Measurements from ENCODE around the gene DENR. TPM values are rescaled to one million over a fixed set of nuclear protein-coding genes. Genes with fewer than 3 reads are reported as not detected.
"Not testable (repeated sequence)": the region's sequence is repeated elsewhere in the genome, so short reads cannot be mapped to it uniquely, and the experiment has no call there.

Gene DENR
- total RNA-seq, 1 donor from 2014 or later, result 62.4 TPM

- Histone ChIP-seq H3K27me3 (ENCODE audit: control insufficient read depth, insufficient read depth, low read length) (no peaks in the 10 kb centered on the region), H3K36me3 (ENCODE audit: control insufficient read depth, insufficient read depth, low read length) (no peaks in the 10 kb centered on the region), H3K4me3 (ENCODE audit: low read depth, low read length) (no peak overlapping the region)
- TF ChIP-seq CTCF (IDR thresholded peaks at IDR 0.05; ENCODE audit: insufficient read depth, low read length, poor library complexity, severe bottlenecking), result no peak
- DNase-seq (ENCODE audit: low read depth), result no peak
Observed at GRCh38 chr12:122740351-122740750, 12.3 kb upstream of the DENR start.

- no peaks in the 10 kb centered on the region for H3K27me3 ChIP-seq (ENCODE audit: control insufficient read depth, insufficient read depth, low read length)
- TF ChIP-seq CTCF (IDR thresholded peaks at IDR 0.05; ENCODE audit: insufficient read depth, low read length, poor library complexity, severe bottlenecking), result no peak
- H3K36me3 ChIP-seq (ENCODE audit: control insufficient read depth, insufficient read depth, low read length), result no peaks in the 10 kb centered on the region
- no peak for DNase-seq (ENCODE audit: low read depth)
- H3K4me3 ChIP-seq (ENCODE audit: low read depth, low read length), result no peak overlapping the region
Observed at GRCh38 chr12:122743895-122744525, 8.6 kb upstream of the DENR start.

GRCh38 chr12:122747224-122748135, 5.1 kb upstream of the DENR start:
- DNase-seq (ENCODE audit: low read depth), result no peak

GRCh38 chr12:122749569-122750332, 2.9 kb upstream of the DENR start:
- no peak for DNase-seq (ENCODE audit: low read depth)
- no peak for TF ChIP-seq CTCF (IDR thresholded peaks at IDR 0.05; ENCODE audit: insufficient read depth, low read length, poor library complexity, severe bottlenecking)
- Histone ChIP-seq H3K4me3 (ENCODE audit: low read depth, low read length) (no peak overlapping the region), H3K27me3 (ENCODE audit: control insufficient read depth, insufficient read depth, low read length) (no peaks in the 10 kb centered on the region), H3K36me3 (ENCODE audit: control insufficient read depth, insufficient read depth, low read length) (no peaks in the 10 kb centered on the region)

More at GRCh38 chr12:122747224-122748135, 5.1 kb upstream of the DENR start:
- TF ChIP-seq CTCF (IDR thresholded peaks at IDR 0.05; ENCODE audit: insufficient read depth, low read length, poor library complexity, severe bottlenecking), result no peak
- Histone ChIP-seq H3K36me3 (ENCODE audit: control insufficient read depth, insufficient read depth, low read length) (no peaks in the 10 kb centered on the region), H3K27me3 (ENCODE audit: control insufficient read depth, insufficient read depth, low read length) (no peaks in the 10 kb centered on the region), H3K4me3 (ENCODE audit: low read depth, low read length) (no peak overlapping the region)

- not testable (repeated sequence) for H3K27me3 ChIP-seq (ENCODE audit: control insufficient read depth, insufficient read depth, low read length); H3K36me3 ChIP-seq (ENCODE audit: control insufficient read depth, insufficient read depth, low read length); DNase-seq (ENCODE audit: low read depth); H3K4me3 ChIP-seq (ENCODE audit: low read depth, low read length)
Observed at GRCh38 chr12:122750781-122751515, 1.7 kb upstream of the DENR start.
